Muscle of back (tissue), 13 donors: Measurements from ENCODE around the gene HTRA2. TPM values are rescaled to one million over a fixed set of nuclear protein-coding genes. Genes with fewer than 3 reads are reported as not detected.
A peak's percentile ranks its signal among the peaks of the same experiment; 100 is the strongest.
"Not testable (repeated sequence)": the region's sequence is repeated elsewhere in the genome, so short reads cannot be mapped to it uniquely, and the experiment has no call there.

Experiments used
- DNase-seq, 3 donors: peaks; one replicate each; pipeline versions ENCODE4 v3.0.0 to v3.0.0-alpha.2; 2013
- long read RNA-seq, 9 donors: transcript quantifications; one replicate each; lab custom pipeline, GENCODE V29; 2026
- polyA plus RNA-seq, 10 donors: library from polyadenylated mRNA; unstranded; fragments of 120-200 nt; gene quantifications; one replicate each; pipeline ENCODE4 v1.2.1, GENCODE V29; 2013; ENCODE audit not compliant: insufficient read length in 10 of 10

Gene HTRA2
- polyA plus RNA-seq, result 10 to 100 TPM; 22.5 to 32.7 (median 26.9) TPM
- long read RNA-seq, donor 1, transcript HTRA2-201 (8 exons, 2,370 nt), result major isoform, 12 of 12 reads
- long read RNA-seq, donor 1, partial matches to known transcripts, result 0 of 12 reads
- long read RNA-seq, donor 1, other reads (novel, unspliced or antisense), result 0 of 12 reads
- long read RNA-seq, donor 2, transcript HTRA2-201 (8 exons, 2,370 nt), result major isoform, 7 of 9 reads
- long read RNA-seq, donor 2, partial matches to known transcripts, result 0 of 9 reads
- long read RNA-seq, donor 2, other reads (novel, unspliced or antisense), result 0 of 9 reads
- long read RNA-seq, donor 3, result 0 reads
- long read RNA-seq, donor 4, transcript HTRA2-201 (8 exons, 2,370 nt), result major isoform, 11 of 12 reads
- long read RNA-seq, donor 4, partial matches to known transcripts, result 0 of 12 reads
- long read RNA-seq, donor 4, other reads (novel, unspliced or antisense), result 0 of 12 reads
- long read RNA-seq, donor 5, transcript HTRA2-201 (8 exons, 2,370 nt), result major isoform, 9 of 12 reads
- long read RNA-seq, donor 5, partial matches to known transcripts, result 0 of 12 reads
- long read RNA-seq, donor 5, other reads (novel, unspliced or antisense), result 0 of 12 reads
- long read RNA-seq, donor 6, transcript HTRA2-201 (8 exons, 2,370 nt), result major isoform, 12 of 93 reads
- long read RNA-seq, donor 6, partial matches to known transcripts, result 59 of 93 reads
- long read RNA-seq, donor 6, other reads (novel, unspliced or antisense), result 20 of 93 reads
- long read RNA-seq, donor 7, transcript HTRA2-201 (8 exons, 2,370 nt), result major isoform, 11 of 13 reads
- long read RNA-seq, donor 7, partial matches to known transcripts, result 0 of 13 reads
- long read RNA-seq, donor 7, other reads (novel, unspliced or antisense), result 0 of 13 reads
- long read RNA-seq, donor 8, partial matches to known transcripts, result 5 of 10 reads
- long read RNA-seq, donor 8, other reads (novel, unspliced or antisense), result 0 of 10 reads
- long read RNA-seq, donor 9, partial matches to known transcripts, result 0 of 1 reads
- long read RNA-seq, donor 9, other reads (novel, unspliced or antisense), result 0 of 1 reads

DNA sequence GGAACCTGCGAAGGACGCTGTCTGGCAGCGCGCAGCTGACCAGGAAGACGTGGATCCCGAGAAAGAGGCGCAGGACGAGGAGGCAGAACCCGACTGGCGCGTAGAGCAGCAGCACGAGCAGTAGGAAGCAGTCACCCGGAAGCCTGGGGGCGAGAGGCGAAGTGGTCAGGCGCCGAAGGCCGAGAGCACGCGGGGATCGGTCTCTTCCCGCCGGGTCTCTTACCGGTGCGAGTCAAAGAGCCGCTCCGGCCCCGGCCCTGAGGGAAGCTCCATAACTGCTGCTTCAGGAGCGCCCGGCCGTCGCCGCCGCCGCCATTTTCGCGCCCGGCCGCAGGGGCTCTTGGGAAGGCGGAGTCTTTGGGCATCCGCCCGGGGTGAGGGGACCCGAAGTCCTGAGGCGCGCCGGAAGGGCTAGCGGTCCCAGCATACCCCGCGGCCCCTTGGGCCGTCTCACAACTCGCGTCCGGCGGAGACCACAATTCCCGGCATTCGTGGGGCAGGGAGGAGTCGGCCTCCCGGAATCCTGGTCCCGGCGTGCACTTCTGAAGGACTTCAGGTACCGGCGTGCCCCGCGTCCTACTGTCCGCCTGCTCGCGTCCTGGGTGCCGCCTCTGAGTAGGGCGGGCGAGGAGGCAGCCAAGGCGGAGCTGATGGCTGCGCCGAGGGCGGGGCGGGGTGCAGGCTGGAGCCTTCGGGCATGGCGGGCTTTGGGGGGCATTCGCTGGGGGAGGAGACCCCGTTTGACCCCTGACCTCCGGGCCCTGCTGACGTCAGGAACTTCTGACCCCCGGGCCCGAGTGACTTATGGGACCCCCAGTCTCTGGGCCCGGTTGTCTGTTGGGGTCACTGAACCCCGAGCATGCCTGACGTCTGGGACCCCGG is at the start of gene HTRA2, which contains the start of gene AUP1:
Gene HTRA2 (plus strand): TSS at position 577 of the 882 bp plus-strand sequence. CDS start 74 bp downstream, at position 651.
Gene AUP1 (minus strand): TSS at position 350 of the 882 bp plus-strand sequence. CDS start 77 bp downstream, at position 273.
- DNase-seq, result peak; percentile 99

GRCh38 chr2:74481431-74481830 is 48.3 kb upstream of the HTRA2 start:
- DNase-seq, result no peak

GRCh38 chr2:74481961-74482800 is 47.6 kb upstream of the HTRA2 start:
- no peak for DNase-seq

GRCh38 chr2:74482801-74483674 is 46.7 kb upstream of the HTRA2 start, which contains the start of the genes CCDC142 and TTC31:
Gene CCDC142, minus strand, starts transcription at chr2:74482998. Its CDS starts 161 bp downstream, at chr2:74482837.
Gene TTC31, plus strand, starts transcription at chr2:74483081. Its CDS starts 15 bp downstream, at chr2:74483096.
- peak; percentile 97 to 99 (median 97) for DNase-seq

DNA sequence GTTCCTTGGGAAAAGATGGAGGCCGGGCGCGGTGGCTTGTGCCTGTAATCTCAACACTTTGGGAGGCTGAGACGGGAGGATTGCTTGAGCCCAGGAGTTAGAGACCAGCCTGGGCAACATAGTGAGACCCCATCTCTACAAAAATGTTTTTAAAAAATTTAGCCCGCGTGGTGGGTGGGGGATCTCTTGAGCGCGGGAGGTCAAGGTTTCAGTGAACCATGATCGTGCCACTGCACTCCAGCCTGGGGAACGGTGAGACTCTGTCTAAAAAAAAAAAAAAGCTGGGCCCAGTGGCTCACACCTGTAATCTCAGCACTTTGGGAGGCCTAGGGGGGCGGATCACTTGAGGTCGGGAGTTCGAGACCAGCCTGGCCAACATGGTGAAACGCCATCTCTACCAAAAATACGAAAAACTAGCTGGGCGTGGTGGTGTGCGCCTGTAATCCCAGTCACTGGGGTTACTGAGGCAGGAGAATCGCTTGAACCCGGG is 46.0 kb upstream of the HTRA2 start:
- not testable (repeated sequence) for DNase-seq

GRCh38 chr2:74486141-74486540 is 43.6 kb upstream of the HTRA2 start:
- DNase-seq, result no peak

DNA sequence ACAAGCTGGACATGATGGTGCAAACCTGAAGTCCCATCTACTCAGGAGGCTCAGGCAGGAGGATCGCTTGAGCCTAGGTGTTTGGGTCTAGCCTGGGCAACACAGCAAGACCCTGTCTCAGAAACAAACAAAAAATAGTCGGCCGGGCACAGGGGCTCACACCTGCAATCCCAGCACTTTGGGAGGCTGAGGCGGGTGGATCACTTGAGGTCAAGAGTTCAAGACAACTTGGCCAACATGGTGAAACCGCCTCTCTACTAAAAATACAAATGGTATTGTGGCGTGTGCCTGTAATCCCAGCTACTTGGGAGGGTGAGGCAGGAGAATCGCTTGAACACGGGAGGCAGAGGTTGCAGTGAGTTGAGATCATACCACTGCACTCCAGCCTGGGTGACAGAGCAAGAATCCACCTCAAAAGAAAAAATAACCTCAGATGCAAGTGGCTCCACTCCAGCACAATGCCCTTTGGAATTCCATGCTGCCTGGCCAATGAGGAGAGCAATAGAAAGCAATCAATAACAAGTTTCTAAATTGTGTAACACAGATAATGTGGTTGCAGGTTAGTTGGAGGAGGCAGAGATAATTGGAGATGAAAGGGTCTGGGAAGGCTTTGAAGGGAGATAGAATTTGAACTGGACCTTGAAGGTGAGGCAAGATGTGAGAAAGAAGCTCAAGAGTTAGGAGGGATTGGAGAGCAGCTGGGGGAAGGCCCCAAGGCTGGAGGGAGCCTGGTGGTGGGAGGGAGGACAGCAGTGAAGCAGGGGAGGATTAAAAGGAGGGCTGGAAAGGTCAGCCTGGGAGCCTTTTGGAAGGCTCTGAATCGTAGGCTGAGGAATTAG is 40.9 kb upstream of the HTRA2 start:
- DNase-seq, result no peak

GRCh38 chr2:74489906-74490305 is 39.8 kb upstream of the HTRA2 start:
- no peak for DNase-seq

GRCh38 chr2:74491648-74492544 is 37.8 kb upstream of the HTRA2 start:
- DNase-seq, result no peak

- DNase-seq, result no peak
Observed at GRCh38 chr2:74493546-74493945, 36.2 kb upstream of the HTRA2 start.

DNA sequence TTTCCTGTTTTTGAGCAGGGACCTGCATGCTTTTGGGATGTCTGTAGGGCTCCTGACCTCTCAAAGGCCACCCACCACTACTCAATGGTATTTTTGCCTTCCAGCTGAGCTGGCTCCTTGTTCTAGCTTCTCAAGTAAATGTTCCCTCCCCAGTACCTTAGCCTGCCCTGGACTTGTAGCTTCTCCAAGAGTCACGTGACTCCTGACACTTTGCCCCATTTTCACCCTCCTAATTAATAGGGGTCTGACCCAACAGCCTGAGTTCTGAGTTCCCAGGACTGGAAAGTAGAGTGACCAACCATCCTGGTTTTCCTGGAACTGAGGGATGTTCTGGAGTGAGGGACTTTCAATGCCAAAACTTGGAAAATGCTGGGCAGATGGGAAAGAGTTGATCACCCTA is 34.3 kb upstream of the HTRA2 start:
- DNase-seq, result no peak

- no peak for DNase-seq
Observed at GRCh38 chr2:74496997-74497776, 32.5 kb upstream of the HTRA2 start.

GRCh38 chr2:74497777-74498499 is 31.8 kb upstream of the HTRA2 start:
- DNase-seq, result peak in 1 of 3 donors; percentile 62

GRCh38 chr2:74498500-74499266 is 31.1 kb upstream of the HTRA2 start:
- DNase-seq, result peak in 1 of 3 donors; percentile 56
